GM04503 (cell line): Measurements from ENCODE around the gene PDCL2.
"Not testable (repeated sequence)": the region's sequence is repeated elsewhere in the genome, so short reads cannot be mapped to it uniquely, and the experiment has no call there.

ENCODE experiments used
- DNase-seq: peaks from one replicate; pipeline ENCODE4 v3.0.0-alpha.2; 2012; ENCODE audit warnings: low read depth

PDCL2 gene

DNA sequence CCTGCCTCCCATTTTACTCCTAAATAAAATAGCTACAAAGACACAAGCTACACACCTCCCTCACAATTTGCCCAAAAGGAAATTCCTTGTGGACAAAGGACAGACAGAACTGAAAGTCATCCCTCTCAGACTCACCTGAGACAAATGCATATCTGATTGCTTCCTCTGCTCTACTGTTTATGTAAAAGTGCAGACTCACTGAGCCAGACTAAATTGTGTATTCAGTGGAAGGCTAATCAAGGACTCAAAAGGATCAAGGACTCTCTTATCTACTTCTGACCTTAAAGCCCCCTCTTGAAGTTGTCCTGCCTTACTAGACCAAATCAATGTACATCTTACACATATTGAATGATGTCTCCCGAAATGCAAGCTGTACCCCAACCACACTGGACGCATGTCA, 3.9 kb downstream of the PDCL2 start:
- DNase-seq, result no peak

DNA sequence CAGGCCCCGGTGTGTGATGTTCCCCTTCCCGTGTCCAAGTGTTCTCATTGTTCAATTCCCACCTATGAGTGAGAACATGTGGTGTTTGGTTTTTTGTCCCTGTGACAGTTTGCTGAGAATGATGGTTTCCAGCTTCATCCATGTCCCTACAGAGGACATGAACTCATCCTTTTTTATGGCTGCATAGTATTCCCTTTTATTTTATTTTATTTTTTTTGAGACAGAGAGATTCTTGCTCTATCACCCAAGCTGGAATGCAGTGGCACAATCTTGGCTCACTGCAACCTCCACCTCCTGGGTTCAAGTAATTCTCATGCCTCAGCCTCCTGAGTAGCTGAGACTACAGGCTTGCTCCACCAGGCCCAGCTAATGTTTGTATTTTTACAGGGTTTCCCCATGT, 9.3 kb downstream of the PDCL2 start:
- DNase-seq, result not testable (repeated sequence)

GRCh38 chr4:55578341-55579010, 13.6 kb downstream of the PDCL2 start:
- DNase-seq, result no peak

- no peak for DNase-seq
Measured at GRCh38 chr4:55575513-55575912, 16.5 kb downstream of the PDCL2 start.

DNA sequence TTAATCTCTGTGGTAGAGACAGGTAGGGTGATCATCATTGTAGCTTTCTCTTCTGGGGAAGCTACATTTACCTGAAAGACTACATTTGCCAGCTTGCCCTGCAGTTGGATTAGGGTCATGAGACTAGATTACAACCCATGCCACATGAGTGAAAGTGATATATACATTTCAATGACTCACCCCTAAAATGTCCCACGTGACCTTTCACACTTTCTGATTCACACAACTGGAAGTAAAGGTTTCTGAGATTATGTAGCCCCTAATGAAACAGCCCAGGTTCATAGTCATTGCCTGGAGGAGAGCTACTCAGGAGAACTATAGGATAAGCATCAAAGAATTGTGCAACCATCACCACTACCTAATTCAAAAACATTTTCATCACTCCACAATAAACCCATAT, 17.8 kb downstream of the PDCL2 start:
- no peak for DNase-seq

DNA sequence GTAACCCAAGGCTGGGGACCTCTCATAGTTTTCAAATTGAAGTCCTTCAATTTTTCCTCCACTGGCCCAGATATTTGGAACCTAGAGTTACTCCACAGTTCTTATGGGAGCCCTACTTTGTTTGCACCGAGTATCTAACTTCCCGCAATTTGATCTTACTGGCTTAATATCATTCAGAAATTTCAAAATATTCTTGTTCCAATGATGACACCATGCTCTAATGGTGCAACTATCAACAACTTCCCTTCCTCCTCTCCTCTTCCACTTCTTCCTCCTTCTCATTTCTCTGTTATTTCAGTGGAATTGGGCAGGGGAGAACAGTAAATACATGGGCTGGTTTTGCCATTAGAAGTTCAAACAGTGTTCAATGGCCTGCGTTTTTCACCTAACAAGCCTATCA, 20.2 kb downstream of the PDCL2 start:
- DNase-seq, result no peak

- no peak for DNase-seq
Measured at GRCh38 chr4:55568905-55569504, 23.0 kb downstream of the PDCL2 start.

- DNase-seq, result no peak
Measured at GRCh38 chr4:55561889-55562288, 30.2 kb downstream of the PDCL2 start.

DNA sequence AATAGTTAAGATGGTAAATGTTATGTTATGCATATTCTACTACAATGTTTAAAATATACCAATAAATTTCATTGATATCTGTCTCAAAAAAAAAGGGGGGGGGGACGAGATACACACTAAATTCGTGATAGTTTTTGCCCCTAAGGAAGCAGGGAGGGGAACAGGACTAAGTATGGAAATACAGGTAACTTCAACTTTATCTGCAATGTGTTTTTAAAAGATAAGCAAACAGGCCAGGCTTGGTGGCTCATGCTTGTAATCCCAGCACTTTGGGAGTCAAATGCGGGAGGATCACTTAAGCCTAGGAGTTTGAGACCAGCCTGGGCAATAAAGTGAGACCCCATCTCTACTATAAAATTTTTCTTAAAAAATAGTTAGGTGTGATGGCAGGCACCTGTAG, 31.9 kb downstream of the PDCL2 start:
- no peak for DNase-seq

GRCh38 chr4:55554453-55555030, 37.5 kb downstream of the PDCL2 start:
- DNase-seq, result no peak

DNA sequence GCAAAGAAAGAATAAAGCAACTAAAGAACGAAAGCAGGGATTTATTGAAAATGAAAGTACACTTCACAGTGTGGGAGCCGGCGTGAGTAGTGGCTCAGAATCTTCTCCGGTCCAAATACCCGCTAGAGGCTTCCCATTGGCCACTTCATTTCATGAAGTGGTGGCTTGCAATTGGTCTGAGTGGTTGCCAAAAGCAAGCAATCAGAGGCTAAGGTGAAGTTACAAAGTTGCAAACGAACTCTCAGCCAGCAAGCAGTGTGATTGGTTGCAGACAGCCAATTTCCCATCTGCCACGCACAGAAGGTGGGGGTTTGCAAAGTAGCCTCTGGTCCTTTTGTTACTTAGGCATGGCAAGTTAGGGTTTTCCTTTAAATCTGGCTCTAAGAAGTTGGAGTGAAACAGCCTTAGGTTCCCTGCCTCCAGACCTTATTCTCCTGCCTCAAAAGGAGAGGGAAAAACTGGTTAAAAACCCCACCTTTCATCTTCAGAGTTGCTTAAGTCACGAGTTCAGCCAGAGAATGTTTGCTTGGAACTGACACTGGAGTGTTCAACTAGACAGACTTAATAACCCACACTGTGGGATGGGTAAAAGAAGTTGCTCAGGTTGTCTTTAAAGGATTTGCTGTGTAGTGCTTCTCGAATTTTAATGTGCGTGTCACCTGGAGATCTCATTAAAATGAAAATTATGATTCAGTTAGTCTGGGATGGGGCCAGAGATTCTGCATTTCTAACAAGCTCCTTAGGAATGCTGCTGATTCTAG, 38.4 kb downstream of the PDCL2 start:
- peak; percentile 42 for DNase-seq

- DNase-seq, result not testable (repeated sequence)
Measured at GRCh38 chr4:55551964-55552363, 40.1 kb downstream of the PDCL2 start.

DNA sequence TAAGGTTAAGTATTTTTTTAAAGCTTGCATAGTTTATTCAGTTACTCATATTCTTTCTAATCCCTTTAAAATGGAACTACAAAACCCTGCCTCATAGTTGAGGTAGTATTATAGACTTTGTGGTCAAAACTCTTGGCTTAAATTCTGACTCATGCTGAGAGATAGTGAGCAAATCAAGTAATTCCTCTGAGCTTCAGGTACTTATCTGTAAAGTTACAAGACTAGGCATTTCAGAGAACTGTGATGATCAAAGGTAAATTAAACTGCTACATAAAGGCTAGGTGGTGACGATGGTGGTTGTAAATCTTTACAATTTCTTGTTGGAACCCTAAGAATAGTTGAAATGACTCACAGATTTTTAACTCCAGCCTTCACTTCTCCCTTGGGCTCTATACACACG, 42.2 kb downstream of the PDCL2 start:
- DNase-seq, result peak; percentile 58

DNA sequence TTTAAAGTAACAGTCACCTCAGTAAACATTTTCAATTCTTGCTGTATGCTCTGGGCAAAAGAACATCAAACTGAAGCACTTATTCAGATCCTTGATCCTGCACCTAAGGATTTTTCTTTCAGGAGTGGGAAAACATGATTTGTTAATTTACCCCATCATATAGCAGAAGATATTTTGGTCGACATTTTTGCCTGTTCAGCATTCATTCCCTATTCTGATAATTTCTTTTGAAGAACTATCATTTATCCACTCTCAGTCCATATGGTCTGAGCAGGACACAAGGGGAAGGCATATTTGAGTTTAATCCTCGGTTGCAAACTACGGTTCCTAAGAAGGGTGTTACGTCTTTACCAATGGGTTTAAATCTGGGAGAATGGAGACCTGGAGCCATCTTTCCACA, 44.1 kb downstream of the PDCL2 start:
- no peak for DNase-seq

DNA sequence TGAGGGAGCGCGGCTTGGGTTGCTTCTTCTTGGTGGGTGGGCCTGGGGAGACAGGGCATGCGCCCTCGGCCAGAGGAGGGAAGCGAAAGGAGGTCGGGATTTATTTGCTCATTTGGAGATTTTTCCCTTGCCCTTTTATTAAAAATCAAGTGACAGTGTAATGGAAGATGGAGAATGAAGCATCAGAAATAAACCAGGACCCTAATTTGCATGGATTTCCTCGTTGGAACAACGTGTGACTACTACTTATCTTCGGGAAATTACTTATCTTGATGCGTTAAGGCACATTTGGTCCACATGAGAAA, 44.6 kb downstream of the PDCL2 start:
- DNase-seq, result no peak

GRCh38 chr4:55546756-55547465, 45.1 kb downstream of the PDCL2 start, which contains the start of gene CLOCK:
Gene CLOCK (minus strand): TSS chr4:55546909. CDS start chr4:55482785, 64,124 bp downstream.
- DNase-seq, result peak; percentile 44

- DNase-seq, result no peak
Measured at GRCh38 chr4:55546506-55546755, 45.6 kb downstream of the PDCL2 start.

DNA sequence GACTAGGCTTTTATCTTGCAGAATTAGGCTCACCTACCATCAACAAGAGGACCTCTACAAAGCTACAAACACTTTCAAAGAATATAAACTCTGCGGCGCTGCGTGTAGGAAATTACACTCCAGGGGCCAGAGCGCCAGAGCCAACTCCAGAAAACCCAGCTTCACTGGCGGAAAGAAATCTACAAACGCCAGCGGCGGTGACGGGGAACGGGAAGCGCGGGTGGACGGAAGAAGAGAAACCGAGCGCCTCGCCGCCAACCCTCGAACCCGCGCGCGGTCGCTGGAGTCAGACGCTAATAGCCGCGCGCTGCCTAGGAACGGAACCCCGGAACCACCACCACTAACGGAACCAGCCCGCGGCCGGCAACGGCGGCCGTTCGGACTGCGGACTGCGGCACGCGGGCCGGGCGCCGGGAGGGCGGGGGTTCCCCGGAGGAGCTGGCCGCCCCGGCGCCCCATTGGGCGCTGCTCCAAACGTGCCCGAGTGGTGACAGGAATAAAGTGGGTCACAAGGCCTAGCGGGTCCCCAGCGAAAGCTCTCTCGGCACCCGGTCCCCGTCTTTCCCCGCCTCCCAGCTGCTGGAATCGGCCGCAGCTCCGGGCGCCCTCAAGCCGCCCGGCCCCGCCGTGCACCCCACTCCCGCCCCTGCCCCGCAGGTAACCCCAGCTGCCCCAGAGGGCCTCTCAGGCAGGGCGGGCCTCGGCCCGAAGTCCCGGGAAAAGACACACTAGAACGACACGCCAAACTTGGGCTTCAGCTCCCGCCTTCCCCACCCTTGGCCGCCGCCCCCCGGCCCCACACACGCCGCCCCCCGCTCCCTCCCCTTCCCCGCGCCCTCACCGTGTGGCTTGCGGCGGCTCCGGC, 46.2 kb downstream of the PDCL2 start:
- no peak for DNase-seq

GRCh38 chr4:55545151-55545550, 46.9 kb downstream of the PDCL2 start:
- DNase-seq, result no peak

DNA sequence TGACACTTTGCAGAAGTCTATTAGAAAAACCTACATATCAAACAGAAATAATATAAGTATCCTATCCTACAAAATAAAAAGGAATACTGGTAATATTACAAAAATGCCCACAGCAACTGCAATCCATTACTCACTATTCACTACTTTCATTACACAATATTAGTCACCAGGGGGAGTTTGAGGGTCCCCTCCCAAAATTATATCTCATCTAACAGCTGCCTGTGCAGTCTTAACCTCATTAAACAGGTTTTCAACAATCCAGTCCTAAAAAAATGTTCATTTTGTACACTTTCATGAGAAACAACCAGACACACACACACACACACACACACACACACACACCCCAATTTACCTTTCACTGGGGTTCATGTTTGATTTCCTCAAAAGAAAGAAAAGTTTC, 48.2 kb downstream of the PDCL2 start:
- DNase-seq, result no peak

GRCh38 chr4:55540271-55540670, 51.8 kb downstream of the PDCL2 start:
- no peak for DNase-seq

- no peak for DNase-seq
Measured at GRCh38 chr4:55539658-55540057, 52.4 kb downstream of the PDCL2 start.
